Loucy (cell line): ENCODE results near the gene NDUFA6.

Source experiments
- EZH2phosphoT487 ChIP-seq: fragments of 200-600 bp; IDR thresholded peaks from 2 replicates; pipeline ENCODE4 v1.6.1; 2018; ENCODE audit warnings: antibody characterized with exemption, mild to moderate bottlenecking, moderate library complexity, borderline replicate concordance
- TF ChIP-seq, protein P1 (sequence below): fragments of 200-600 bp; sonication (generic); conservative IDR thresholded peaks from 2 replicates; pipeline ENCODE4 v1.5.1; 2014; ENCODE audit warnings: mild to moderate bottlenecking, antibody characterized with exemption, low read length

DNA sequence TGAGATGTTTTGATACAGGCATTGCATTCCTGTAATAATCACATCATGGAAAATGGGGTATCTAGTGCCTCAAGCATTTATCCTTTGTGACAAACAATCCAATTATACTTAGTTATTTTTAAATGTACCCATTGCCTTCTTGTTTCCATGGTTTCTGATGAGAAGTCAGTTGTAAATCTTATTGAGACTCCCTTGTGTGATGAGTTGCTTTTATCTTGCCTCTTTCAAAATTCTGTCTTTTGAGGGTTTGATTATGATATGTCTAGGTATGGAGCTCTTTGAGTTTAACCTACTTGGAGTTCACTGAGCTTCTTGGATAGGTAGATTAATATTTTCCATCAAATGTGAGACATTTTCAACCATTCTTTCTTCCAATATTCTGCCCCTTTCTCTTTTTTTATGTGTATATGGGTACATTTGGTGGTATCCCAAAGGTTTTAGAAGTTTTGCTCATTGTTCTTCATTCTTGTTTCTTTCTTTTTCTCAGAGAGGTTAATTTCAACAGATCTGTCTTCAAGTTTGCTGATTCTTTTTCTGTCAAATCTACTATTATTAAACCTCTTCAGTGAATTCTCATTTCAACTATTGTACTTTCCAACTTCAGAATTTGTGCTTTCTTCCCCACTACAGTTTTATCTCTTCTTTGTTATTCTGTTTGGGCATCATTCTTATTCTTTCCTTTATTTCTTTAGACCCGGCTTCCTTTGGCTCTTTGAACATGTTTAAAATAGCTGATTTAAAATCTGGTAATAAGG is 33.6 kb downstream of the NDUFA6 start:
- TF ChIP-seq, protein P1, sequence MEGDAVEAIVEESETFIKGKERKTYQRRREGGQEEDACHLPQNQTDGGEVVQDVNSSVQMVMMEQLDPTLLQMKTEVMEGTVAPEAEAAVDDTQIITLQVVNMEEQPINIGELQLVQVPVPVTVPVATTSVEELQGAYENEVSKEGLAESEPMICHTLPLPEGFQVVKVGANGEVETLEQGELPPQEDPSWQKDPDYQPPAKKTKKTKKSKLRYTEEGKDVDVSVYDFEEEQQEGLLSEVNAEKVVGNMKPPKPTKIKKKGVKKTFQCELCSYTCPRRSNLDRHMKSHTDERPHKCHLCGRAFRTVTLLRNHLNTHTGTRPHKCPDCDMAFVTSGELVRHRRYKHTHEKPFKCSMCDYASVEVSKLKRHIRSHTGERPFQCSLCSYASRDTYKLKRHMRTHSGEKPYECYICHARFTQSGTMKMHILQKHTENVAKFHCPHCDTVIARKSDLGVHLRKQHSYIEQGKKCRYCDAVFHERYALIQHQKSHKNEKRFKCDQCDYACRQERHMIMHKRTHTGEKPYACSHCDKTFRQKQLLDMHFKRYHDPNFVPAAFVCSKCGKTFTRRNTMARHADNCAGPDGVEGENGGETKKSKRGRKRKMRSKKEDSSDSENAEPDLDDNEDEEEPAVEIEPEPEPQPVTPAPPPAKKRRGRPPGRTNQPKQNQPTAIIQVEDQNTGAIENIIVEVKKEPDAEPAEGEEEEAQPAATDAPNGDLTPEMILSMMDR, result no peak
- TF ChIP-seq EZH2phosphoT487, result no peak
